Measurements from ENCODE around the gene ST6GALNAC3. TPM values are rescaled to one million over a fixed set of nuclear protein-coding genes. Genes with fewer than 3 reads are reported as not detected.

ST6GALNAC3 gene
- total RNA-seq, 1 donor from 2014 or later, result 25.8 TPM

GRCh38 chr1:76679534-76680152, 605.1 kb downstream of the ST6GALNAC3 start:
- DNase-seq (ENCODE audit: low spot score), result no peak

GRCh38 chr1:76680651-76681050, 606.1 kb downstream of the ST6GALNAC3 start:
- no peak for DNase-seq (ENCODE audit: low spot score)

- DNase-seq (ENCODE audit: low spot score), result no peak
Measured at GRCh38 chr1:76682138-76682537, 607.6 kb downstream of the ST6GALNAC3 start.

Other genes starting within 250 kb of the ST6GALNAC3 start
- gene ASB17, start 142.3 kb upstream of the ST6GALNAC3 start, total RNA-seq, result not detected

Data from mesenteric fat pad (tissue), 1 donor.